NCI-H2196 treated with DMSO at 0.1 percent for 48 hours (cell line): ENCODE data around the gene GPC5.

Experiments used
- DNase-seq: peaks from one replicate; lab custom pipeline; 2025; ENCODE audit not compliant: unreplicated experiment; lab: John Stamatoyannopoulos, UW

The GPC5 gene

GRCh38 chr13:91454666-91455065 is 56.2 kb downstream of the GPC5 start:
- DNase-seq: no peak

GRCh38 chr13:91456837-91457236 is 58.4 kb downstream of the GPC5 start:
- DNase-seq: no peak

GRCh38 chr13:91459485-91459884 is 61.1 kb downstream of the GPC5 start:
- DNase-seq: no peak

- no peak for DNase-seq
Observed at GRCh38 chr13:91464336-91464735, 65.9 kb downstream of the GPC5 start.

GRCh38 chr13:91467236-91467635 is 68.8 kb downstream of the GPC5 start:
- DNase-seq: no peak

- no peak for DNase-seq
Observed at GRCh38 chr13:91468301-91468700, 69.9 kb downstream of the GPC5 start.

GRCh38 chr13:91470084-91470621 is 71.7 kb downstream of the GPC5 start:
- no peak for DNase-seq

- DNase-seq: no peak
Observed at GRCh38 chr13:91470681-91471080, 72.3 kb downstream of the GPC5 start.

- DNase-seq: no peak
Observed at GRCh38 chr13:91482427-91482826, 84.0 kb downstream of the GPC5 start.

- no peak for DNase-seq
Observed at GRCh38 chr13:91491980-91492379, 93.6 kb downstream of the GPC5 start.

- no peak for DNase-seq
Observed at GRCh38 chr13:91493442-91493841, 95.0 kb downstream of the GPC5 start.

- no peak for DNase-seq
Observed at GRCh38 chr13:91498298-91498697, 99.9 kb downstream of the GPC5 start.

GRCh38 chr13:91504216-91504615 is 105.8 kb downstream of the GPC5 start:
- DNase-seq: no peak

- DNase-seq: no peak
Observed at GRCh38 chr13:91506759-91507158, 108.3 kb downstream of the GPC5 start.

- no peak for DNase-seq
Observed at GRCh38 chr13:91510058-91510457, 111.6 kb downstream of the GPC5 start.

GRCh38 chr13:91513790-91514189 is 115.4 kb downstream of the GPC5 start:
- no peak for DNase-seq

- DNase-seq: no peak
Observed at GRCh38 chr13:91516799-91517198, 118.4 kb downstream of the GPC5 start.

GRCh38 chr13:91520952-91521351 is 122.5 kb downstream of the GPC5 start:
- DNase-seq: no peak

GRCh38 chr13:91523116-91523515 is 124.7 kb downstream of the GPC5 start:
- no peak for DNase-seq

GRCh38 chr13:91526543-91527033 is 128.2 kb downstream of the GPC5 start:
- DNase-seq: no peak

- DNase-seq: no peak
Observed at GRCh38 chr13:91529739-91530482, 131.5 kb downstream of the GPC5 start.

- DNase-seq: no peak
Observed at GRCh38 chr13:91531646-91532045, 133.2 kb downstream of the GPC5 start.

- DNase-seq: no peak
Observed at GRCh38 chr13:91533354-91533753, 134.9 kb downstream of the GPC5 start.
